ENCODE data around the gene IGFL3. TPM values are rescaled to one million over a fixed set of nuclear protein-coding genes. Genes with fewer than 3 reads are reported as not detected.

The IGFL3 gene
- 5.0 TPM in 1 of 2 replicates, not detected in the other for total RNA-seq

DNA sequence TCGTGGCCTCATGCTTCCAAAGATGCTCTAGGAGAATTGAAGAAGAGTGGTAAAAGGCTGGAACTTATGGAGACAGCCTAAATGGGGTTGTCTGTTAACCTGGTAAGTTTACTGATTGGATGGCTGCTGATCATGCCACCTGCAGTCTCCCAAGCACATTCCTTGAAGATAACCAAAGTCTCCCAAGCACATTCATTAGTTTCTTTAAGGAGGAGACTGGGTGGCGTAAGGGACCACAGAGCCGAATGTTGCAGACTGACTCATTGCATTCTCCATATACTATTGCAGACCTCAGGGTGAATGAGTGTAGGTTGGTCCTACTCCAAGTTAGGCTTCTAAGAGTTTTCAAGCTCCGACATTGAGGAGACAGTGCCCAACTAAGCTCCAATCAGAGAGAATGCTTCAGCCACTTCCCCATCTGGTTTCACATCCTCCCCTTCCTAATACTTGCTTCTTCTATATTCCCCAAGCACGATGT lies at the start of gene IGFL3:
Gene IGFL3 (minus strand): TSS at position 51 of the 478 bp plus-strand sequence. CDS start 39 bp downstream, at position 12.

DNA sequence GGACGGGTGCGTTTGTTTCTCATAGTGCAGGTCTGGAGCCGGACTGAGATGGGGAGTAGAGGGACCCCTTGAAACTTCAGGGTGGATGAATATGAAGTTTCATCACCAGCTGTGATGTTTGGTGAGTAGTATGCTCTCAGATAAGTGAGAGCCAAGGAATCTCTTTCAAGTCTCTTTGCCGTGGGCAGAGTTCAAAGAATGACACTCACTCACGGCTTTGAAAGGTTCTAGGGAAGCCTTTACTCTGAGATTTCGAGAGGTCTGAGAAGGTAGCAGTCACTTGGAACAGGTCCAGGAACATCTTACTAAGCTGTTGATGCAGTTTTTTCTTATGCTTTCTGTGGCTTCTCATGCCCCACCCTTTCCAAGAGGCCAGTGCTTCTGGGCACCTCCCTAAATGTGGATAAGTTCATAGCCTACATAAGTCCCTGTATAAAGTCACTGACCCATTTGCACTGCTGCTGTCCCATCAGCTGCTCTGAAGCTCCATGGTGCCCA lies 23.4 kb upstream of the IGFL3 start, which contains the start of gene IGFL2:
Gene IGFL2 (plus strand): TSS at position 448 of the 498 bp plus-strand sequence. CDS start 41 bp downstream, at position 489.

Other genes starting within 250 kb of the IGFL3 start
- 21.1 and 32.6 TPM in 2 replicates for gene IRF2BP1, start 238.5 kb downstream of the IGFL3 start, total RNA-seq
- gene MYPOP, start 222.1 kb downstream of the IGFL3 start, total RNA-seq = 0.53 and 3.5 TPM in 2 replicates
- gene NANOS2, start 209.9 kb downstream of the IGFL3 start, total RNA-seq = not detected in 2 replicates
- gene NOVA2, start 150.8 kb downstream of the IGFL3 start, total RNA-seq = not detected in 2 replicates
- gene CCDC61, start 129.2 kb downstream of the IGFL3 start, total RNA-seq = 11.2 and 12.9 TPM in 2 replicates
- not detected in 2 replicates for gene PGLYRP1, start 101.6 kb downstream of the IGFL3 start, total RNA-seq
- gene IGFL4, start 83.7 kb downstream of the IGFL3 start, total RNA-seq = not detected in 2 replicates
- not detected in 2 replicates for gene IGFL2, start 23.6 kb upstream of the IGFL3 start, total RNA-seq
- gene IGFL1, start 105.1 kb upstream of the IGFL3 start, total RNA-seq = not detected in 2 replicates
- gene HIF3A, start 172.4 kb upstream of the IGFL3 start, total RNA-seq = 3.5 and 6.0 TPM in 2 replicates
- 97.8 and 102 TPM in 2 replicates for gene PPP5C, start 222.4 kb upstream of the IGFL3 start, total RNA-seq